ENCODE data around the gene SPATA18.
A peak's percentile ranks its signal among the peaks of the same experiment; 100 is the strongest.

SPATA18 gene

GRCh38 chr4:52038103-52038912 is 12.8 kb upstream of the SPATA18 start, which contains the start of gene SGCB:
Gene SGCB, minus strand, starts transcription at chr4:52038299. Its CDS starts 40 bp downstream, at chr4:52038259.
- H3K27me3 Mint-ChIP-seq (ENCODE audit: low read depth), result peaks cover 6% of the 10 kb centered on the region
- no peaks in the 10 kb centered on the region for H3K9me3 Mint-ChIP-seq

GRCh38 chr4:52045028-52045427 is 6.1 kb upstream of the SPATA18 start:
- no peak for TF ChIP-seq CTCF (IDR thresholded peaks at IDR 0.05; ENCODE audit: unreplicated experiment in 3 of 3)
- Mint-ChIP-seq H3K36me3 (ENCODE audit: low read depth) (no peaks in the 10 kb centered on the region), H3K27ac (no peak overlapping the region), H3K9me3 (peaks cover 7% of the 10 kb centered on the region), H3K4me1 (no peaks in the 10 kb centered on the region), H3K27me3 (ENCODE audit: low read depth) (peaks cover 22% of the 10 kb centered on the region), H3K4me3 (no peak overlapping the region)

More at GRCh38 chr4:52038103-52038912, 12.8 kb upstream of the SPATA18 start, which contains the start of gene SGCB:
- H3K4me1 Mint-ChIP-seq, result peaks cover 37% of the 10 kb centered on the region
- peak within 1 kb of the TSS; percentile 97 to 100 (median 97) for H3K27ac Mint-ChIP-seq
- TF ChIP-seq CTCF (IDR thresholded peaks at IDR 0.05; ENCODE audit: unreplicated experiment in 3 of 3), result no peak
- H3K4me3 Mint-ChIP-seq, result peak within 1 kb of the TSS; percentile 87 to 98 (median 96)
- H3K36me3 Mint-ChIP-seq (ENCODE audit: low read depth), result peaks cover 10% of the 10 kb centered on the region

- Mint-ChIP-seq H3K9me3 (peaks cover 22% of the 10 kb centered on the region), H3K27me3 (ENCODE audit: low read depth) (peaks cover 50% of the 10 kb centered on the region)
Observed at GRCh38 chr4:52049266-52049665, 1.8 kb upstream of the SPATA18 start.

GRCh38 chr4:52051615-52052474 is 741 bp downstream of the SPATA18 start:
- TF ChIP-seq CTCF (IDR thresholded peaks at IDR 0.05; ENCODE audit: unreplicated experiment in 3 of 3), result no peak

More at GRCh38 chr4:52049266-52049665, 1.8 kb upstream of the SPATA18 start:
- Mint-ChIP-seq H3K27ac (no peak overlapping the region), H3K4me3 (peak overlapping the region in 2 of 3 experiments; percentile 34 to 54), H3K36me3 (ENCODE audit: low read depth) (no peaks in the 10 kb centered on the region), H3K4me1 (no peaks in the 10 kb centered on the region)
- no peak for TF ChIP-seq CTCF (IDR thresholded peaks at IDR 0.05; ENCODE audit: unreplicated experiment in 3 of 3)

GRCh38 chr4:52052475-52052780 is 1.3 kb downstream of the SPATA18 start:
- no peaks in the 10 kb centered on the region for H3K36me3 Mint-ChIP-seq (ENCODE audit: low read depth)
- peaks cover 46% of the 10 kb centered on the region for H3K27me3 Mint-ChIP-seq (ENCODE audit: low read depth)
- H3K9me3 Mint-ChIP-seq, result peaks cover 22% of the 10 kb centered on the region
- no peak for TF ChIP-seq CTCF (IDR thresholded peaks at IDR 0.05; ENCODE audit: unreplicated experiment in 3 of 3)
- H3K4me1 Mint-ChIP-seq, result no peaks in the 10 kb centered on the region
- H3K4me3 Mint-ChIP-seq, result peak overlapping the region; percentile 87 to 92 (median 91)
- no peak overlapping the region for H3K27ac Mint-ChIP-seq

More at GRCh38 chr4:52051615-52052474, 741 bp downstream of the SPATA18 start:
- Mint-ChIP-seq H3K27me3 (ENCODE audit: low read depth) (peaks cover 50% of the 10 kb centered on the region), H3K4me1 (no peaks in the 10 kb centered on the region), H3K4me3 (peak overlapping the region; percentile 87 to 92 (median 91)), H3K36me3 (ENCODE audit: low read depth) (no peaks in the 10 kb centered on the region), H3K9me3 (peaks cover 22% of the 10 kb centered on the region), H3K27ac (peak overlapping the region; percentile 34 to 78 (median 68))
